ENCODE results near the gene PSMC3IP.

PSMC3IP gene

GRCh38 chr17:42537156-42537805, 40.2 kb downstream of the PSMC3IP start:
- DNase-seq = no peak

DNA sequence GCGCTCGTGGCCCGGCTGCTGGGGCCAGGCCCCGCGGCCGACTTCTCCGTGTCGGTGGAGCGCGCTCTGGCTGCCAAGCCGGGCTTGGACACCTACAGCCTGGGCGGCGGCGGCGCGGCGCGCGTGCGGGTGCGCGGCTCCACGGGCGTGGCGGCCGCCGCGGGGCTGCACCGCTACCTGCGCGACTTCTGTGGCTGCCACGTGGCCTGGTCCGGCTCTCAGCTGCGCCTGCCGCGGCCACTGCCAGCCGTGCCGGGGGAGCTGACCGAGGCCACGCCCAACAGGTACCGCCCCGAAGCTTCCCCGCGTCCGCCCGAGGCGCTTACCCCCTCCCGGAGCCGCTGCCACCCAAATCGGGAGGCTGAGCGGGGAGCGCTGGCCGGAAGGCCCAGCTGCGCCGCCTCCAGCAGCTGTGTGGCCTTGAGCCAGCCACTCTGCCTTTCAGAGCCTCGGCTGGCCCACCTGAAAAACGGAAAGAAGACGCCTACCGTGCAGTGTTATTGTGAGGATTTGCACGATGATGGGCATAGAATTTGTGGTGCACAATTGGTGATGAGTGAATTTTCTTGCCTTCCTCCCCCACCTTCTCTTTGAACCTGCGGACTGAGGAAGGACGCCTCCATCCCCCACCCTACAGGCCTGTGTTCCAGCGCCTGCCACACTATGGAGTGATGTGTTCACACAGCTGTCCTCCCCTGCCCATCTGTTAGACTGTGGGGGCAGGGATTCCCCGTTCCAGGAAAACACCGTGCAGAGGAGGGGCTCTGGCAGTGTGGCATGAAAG, 41.0 kb downstream of the PSMC3IP start:
- peak; percentile 71 for DNase-seq

GRCh38 chr17:42536048-42536371, 41.5 kb downstream of the PSMC3IP start, which contains the start of gene NAGLU:
Gene NAGLU (plus strand): TSS chr17:42536241. CDS start chr17:42536273, 32 bp downstream.
- peak; percentile 97 for DNase-seq

- DNase-seq = no peak
These were observed 42.1 kb downstream of the PSMC3IP start for GRCh38 chr17:42535155-42536047.

- peak; percentile 40 for DNase-seq
These were observed 45.8 kb downstream of the PSMC3IP start for GRCh38 chr17:42531455-42532354.

- no peak for DNase-seq
These were observed 46.5 kb downstream of the PSMC3IP start for GRCh38 chr17:42530952-42531454.

- DNase-seq = no peak
These were observed 48.5 kb downstream of the PSMC3IP start for GRCh38 chr17:42529061-42529460.

DNA sequence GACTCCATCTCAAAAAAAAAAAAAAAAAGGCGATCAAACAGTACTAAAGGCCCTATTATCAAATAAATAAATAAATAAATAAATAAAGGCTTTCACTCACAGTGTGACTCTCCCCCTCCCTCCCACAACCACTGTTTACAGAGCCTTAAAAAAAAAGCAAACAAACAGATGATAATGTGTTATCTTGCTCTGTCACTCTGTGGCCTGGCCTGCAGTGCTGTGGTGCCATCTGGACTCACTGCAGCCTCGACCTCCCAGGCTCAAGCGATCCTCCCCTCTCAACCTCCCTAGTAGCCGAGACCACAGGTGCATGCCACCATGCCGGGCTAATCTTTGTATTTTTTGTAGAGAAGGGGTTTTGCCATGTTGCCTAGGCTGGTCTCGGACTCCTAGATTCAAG, 49.6 kb downstream of the PSMC3IP start:
- no peak for DNase-seq

- no peak for DNase-seq
These were observed 51.5 kb downstream of the PSMC3IP start for GRCh38 chr17:42526031-42526444.

DNA sequence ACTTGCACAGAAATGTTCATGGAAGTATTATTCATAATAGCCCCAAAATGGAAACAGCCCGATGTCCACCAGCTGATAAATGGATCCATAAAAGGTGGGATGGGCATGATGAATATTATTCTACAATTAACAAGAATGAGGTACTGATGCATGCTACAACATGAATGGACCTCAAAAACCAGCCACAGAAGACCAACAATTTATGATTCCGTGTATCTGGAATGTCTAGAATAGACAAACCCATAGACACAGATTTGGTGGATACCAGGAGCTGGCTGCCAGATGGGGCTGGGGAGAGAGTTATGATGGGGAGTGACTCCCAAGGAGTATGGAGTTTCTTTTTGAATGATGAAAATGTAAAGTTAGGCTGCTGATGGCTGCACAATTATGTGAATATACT, 52.3 kb downstream of the PSMC3IP start:
- DNase-seq = no peak

GRCh38 chr17:42522798-42523278, 54.7 kb downstream of the PSMC3IP start:
- no peak for DNase-seq
